ENCODE data around the gene LDLRAD4.

The LDLRAD4 gene

GRCh38 chr18:13202571-13202970, 16.0 kb upstream of the LDLRAD4 start:
- DNase-seq (ENCODE audit: low read depth): no peak

- no peak for DNase-seq (ENCODE audit: low read depth)
Measured at GRCh38 chr18:13206301-13206700, 12.3 kb upstream of the LDLRAD4 start.

- DNase-seq (ENCODE audit: low read depth): no peak
Measured at GRCh38 chr18:13207294-13207693, 11.3 kb upstream of the LDLRAD4 start.

- no peak for DNase-seq (ENCODE audit: low read depth)
Measured at GRCh38 chr18:13211534-13211933, 7.0 kb upstream of the LDLRAD4 start.

GRCh38 chr18:13213036-13213795, 5.3 kb upstream of the LDLRAD4 start:
- DNase-seq (ENCODE audit: low read depth): no peak

- DNase-seq (ENCODE audit: low read depth): no peak
Measured at GRCh38 chr18:13214609-13215008, 4.0 kb upstream of the LDLRAD4 start.

GRCh38 chr18:13216092-13216582, 2.4 kb upstream of the LDLRAD4 start:
- DNase-seq (ENCODE audit: low read depth): peak; percentile 19

- DNase-seq (ENCODE audit: low read depth): no peak
Measured at GRCh38 chr18:13216711-13217465, 1.7 kb upstream of the LDLRAD4 start.

- no peak for DNase-seq (ENCODE audit: low read depth)
Measured at GRCh38 chr18:13217466-13217961, 1.0 kb upstream of the LDLRAD4 start.

GRCh38 chr18:13217971-13218367, 591 bp upstream of the LDLRAD4 start:
- DNase-seq (ENCODE audit: low read depth): no peak

- no peak for DNase-seq (ENCODE audit: low read depth)
Measured at GRCh38 chr18:13218997-13219396, 437 bp downstream of the LDLRAD4 start.

- no peak for DNase-seq (ENCODE audit: low read depth)
Measured at GRCh38 chr18:13219593-13220159, 1.1 kb downstream of the LDLRAD4 start.

- no peak for DNase-seq (ENCODE audit: low read depth)
Measured at GRCh38 chr18:13220361-13220991, 1.9 kb downstream of the LDLRAD4 start.

GRCh38 chr18:13221869-13222855, 3.6 kb downstream of the LDLRAD4 start:
- no peak for DNase-seq (ENCODE audit: low read depth)

- DNase-seq (ENCODE audit: low read depth): no peak
Measured at GRCh38 chr18:13222856-13223281, 4.3 kb downstream of the LDLRAD4 start.

- no peak for DNase-seq (ENCODE audit: low read depth)
Measured at GRCh38 chr18:13223311-13224143, 5.0 kb downstream of the LDLRAD4 start.

GRCh38 chr18:13225261-13225660, 6.7 kb downstream of the LDLRAD4 start:
- no peak for DNase-seq (ENCODE audit: low read depth)

GRCh38 chr18:13226533-13227144, 8.1 kb downstream of the LDLRAD4 start:
- DNase-seq (ENCODE audit: low read depth): no peak

- DNase-seq (ENCODE audit: low read depth): no peak
Measured at GRCh38 chr18:13227910-13228309, 9.3 kb downstream of the LDLRAD4 start.
